Choroid plexus epithelial cell (primary cell): ENCODE data around the gene MKI67.

Experiments
- DNase-seq: peaks from one replicate; pipeline ENCODE4 v3.0.0-alpha.2; 2010; ENCODE audit warnings: low read depth
- H3K4me3 ChIP-seq: 2 replicates; pipeline ENCODE4 v1.5.1; 2011; ENCODE audit warnings: low read depth, mild to moderate bottlenecking, control low read depth, low read length, moderate library complexity
- TF ChIP-seq, protein P1 (sequence below): conservative IDR thresholded peaks from 2 replicates; pipeline ENCODE4 v1.5.1; 2011; ENCODE audit warnings: low read depth, mild to moderate bottlenecking, control low read depth, inconsistent platforms, low read length, moderate library complexity

Gene MKI67

DNA sequence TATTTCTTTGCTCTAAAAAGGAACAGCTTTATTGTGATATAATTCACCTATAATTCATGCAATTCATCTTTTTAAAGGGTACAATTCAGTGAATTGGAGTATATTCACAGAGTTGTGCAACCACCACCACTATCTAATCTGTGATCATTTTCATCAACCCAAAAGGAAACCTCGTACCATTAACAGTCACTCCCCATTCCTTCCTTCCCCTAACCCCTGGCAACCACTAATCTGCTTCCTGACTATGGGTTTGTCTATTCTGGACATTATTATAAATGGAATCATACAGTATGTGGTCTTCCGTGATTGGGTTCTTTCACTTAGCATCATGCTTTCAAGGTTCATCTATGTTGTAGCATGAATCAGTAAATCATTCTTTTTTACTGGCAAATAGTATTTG, 52.3 kb downstream of the MKI67 start:
- TF ChIP-seq, protein P1, sequence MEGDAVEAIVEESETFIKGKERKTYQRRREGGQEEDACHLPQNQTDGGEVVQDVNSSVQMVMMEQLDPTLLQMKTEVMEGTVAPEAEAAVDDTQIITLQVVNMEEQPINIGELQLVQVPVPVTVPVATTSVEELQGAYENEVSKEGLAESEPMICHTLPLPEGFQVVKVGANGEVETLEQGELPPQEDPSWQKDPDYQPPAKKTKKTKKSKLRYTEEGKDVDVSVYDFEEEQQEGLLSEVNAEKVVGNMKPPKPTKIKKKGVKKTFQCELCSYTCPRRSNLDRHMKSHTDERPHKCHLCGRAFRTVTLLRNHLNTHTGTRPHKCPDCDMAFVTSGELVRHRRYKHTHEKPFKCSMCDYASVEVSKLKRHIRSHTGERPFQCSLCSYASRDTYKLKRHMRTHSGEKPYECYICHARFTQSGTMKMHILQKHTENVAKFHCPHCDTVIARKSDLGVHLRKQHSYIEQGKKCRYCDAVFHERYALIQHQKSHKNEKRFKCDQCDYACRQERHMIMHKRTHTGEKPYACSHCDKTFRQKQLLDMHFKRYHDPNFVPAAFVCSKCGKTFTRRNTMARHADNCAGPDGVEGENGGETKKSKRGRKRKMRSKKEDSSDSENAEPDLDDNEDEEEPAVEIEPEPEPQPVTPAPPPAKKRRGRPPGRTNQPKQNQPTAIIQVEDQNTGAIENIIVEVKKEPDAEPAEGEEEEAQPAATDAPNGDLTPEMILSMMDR, result no peak
- no peak for DNase-seq
- H3K4me3 ChIP-seq, result no peak overlapping the region

DNA sequence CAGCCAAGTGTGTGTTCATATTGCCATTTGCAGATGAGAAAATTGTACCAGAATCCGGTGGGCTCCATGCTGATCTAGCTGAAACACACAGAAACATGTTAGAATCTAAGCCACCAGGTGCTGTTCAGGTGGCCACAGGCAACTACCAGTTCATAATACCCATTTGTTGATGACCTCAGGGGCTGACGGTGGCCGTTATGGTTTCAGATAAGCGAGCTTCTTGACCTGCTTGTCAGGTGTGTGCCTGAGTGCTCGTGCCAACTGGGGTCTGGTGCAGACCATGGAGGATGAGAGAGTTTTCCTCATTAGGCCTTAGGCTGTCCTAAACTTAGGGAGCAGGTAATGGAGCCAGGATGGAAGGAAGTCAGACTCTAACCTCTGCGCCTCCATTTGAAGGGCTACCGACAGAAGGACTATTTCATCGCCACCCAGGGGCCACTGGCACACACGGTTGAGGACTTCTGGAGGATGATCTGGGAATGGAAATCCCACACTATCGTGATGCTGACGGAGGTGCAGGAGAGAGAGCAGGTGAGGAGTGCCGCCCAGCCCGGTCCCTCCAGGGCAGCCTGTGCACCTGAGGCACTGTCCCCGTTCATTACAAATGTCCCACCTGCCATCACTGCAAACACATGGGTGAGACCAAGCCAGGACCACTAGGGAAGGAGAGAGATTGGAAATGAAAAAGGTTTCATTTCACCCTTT, 53.1 kb downstream of the MKI67 start:
- TF ChIP-seq, protein P1, result no peak
- DNase-seq, result no peak
- H3K4me3 ChIP-seq, result no peak overlapping the region

DNA sequence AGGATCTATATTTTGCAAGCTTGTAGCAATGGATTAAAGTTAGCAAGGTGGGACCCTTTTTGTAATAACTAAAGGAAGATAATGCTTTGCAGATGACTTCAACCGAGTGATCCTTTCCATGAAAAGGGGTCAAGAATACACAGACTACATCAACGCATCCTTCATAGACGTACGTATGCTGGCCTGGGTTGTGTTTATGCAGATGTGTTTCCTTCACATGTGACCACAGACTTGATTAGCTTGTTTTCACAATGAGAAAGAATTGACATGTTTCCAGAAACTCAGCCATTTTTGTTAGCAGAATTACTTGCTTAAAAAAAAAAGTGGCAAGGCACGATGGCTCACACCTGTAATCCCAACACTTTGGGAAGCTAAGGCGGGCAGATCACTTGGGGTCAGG, 54.2 kb downstream of the MKI67 start:
- TF ChIP-seq, protein P1, result no peak
- DNase-seq, result no peak
- H3K4me3 ChIP-seq, result no peak overlapping the region

DNA sequence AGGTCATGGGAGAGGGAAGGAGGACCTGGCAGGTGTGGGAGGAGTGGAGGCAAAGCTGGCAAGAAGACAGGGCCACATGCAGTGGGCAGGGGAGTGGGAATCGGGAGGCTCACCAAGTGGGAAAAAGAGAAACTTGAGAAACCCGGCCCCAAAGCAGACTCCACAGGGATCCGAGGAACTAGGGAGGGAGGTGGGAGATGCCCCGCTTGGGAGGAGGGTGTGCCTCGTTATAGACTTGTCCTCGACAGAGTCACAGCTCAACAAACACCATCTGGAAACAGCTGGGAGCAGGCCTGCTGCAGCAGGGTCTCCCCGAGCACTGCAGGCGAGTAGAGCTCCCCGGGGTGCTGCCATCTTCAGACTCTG, 54.8 kb downstream of the MKI67 start:
- TF ChIP-seq, protein P1, result no peak
- H3K4me3 ChIP-seq, result no peak overlapping the region
- no peak for DNase-seq

DNA sequence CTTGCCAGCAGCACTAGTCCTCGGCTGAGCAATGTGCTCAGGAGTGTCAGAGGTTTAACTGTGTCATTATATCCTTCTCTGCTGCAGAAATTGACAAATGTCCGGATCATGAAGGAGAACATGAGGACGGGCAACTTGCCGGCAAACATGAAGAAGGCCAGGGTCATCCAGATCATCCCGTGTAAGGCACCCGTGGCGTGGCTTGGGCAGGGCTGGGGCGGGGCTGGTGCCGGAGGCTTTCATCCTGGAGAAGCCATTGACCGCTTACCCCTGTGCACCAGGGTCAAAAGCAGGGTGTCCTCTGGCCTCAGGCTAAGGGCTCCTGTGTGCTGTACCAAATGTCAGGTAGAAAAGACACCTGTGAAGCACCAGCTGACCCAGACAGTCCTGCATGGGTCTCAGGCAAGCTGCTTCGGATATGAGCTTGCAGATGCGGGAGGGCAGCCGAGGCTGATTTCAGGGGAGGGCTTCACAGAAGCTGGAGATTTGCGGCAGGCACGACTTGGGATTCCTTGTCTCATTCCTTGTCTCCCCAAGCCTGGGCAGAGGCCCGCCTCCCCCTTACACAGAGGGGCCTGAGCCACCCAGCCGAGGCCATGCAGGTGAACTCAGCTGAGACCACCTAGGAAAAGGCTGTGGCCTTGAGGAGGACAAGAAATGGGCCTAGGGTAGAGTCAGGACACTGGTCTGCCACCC, 55.4 kb downstream of the MKI67 start:
- DNase-seq, result no peak
- TF ChIP-seq, protein P1, result no peak

DNA sequence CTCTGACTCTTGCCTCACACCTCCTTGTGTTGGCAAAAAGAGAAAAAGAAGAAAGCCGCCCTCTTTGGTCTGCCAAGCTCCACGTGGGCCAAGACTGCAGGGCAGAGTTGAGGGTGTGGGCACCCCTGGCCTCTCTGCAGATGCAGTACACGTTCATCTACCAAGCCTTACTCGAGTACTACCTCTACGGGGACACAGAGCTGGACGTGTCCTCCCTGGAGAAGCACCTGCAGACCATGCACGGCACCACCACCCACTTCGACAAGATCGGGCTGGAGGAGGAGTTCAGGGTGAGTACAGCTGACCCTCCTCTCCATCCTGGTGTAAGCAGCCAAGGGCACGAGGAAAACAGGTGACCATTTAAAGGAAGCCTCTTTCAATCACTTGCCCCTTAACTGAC, 56.1 kb downstream of the MKI67 start:
- TF ChIP-seq, protein P1, result no peak
- no peak overlapping the region for H3K4me3 ChIP-seq
- no peak for DNase-seq

More for the DNA sequence above, 55.4 kb downstream of the MKI67 start:
- no peak overlapping the region for H3K4me3 ChIP-seq

DNA sequence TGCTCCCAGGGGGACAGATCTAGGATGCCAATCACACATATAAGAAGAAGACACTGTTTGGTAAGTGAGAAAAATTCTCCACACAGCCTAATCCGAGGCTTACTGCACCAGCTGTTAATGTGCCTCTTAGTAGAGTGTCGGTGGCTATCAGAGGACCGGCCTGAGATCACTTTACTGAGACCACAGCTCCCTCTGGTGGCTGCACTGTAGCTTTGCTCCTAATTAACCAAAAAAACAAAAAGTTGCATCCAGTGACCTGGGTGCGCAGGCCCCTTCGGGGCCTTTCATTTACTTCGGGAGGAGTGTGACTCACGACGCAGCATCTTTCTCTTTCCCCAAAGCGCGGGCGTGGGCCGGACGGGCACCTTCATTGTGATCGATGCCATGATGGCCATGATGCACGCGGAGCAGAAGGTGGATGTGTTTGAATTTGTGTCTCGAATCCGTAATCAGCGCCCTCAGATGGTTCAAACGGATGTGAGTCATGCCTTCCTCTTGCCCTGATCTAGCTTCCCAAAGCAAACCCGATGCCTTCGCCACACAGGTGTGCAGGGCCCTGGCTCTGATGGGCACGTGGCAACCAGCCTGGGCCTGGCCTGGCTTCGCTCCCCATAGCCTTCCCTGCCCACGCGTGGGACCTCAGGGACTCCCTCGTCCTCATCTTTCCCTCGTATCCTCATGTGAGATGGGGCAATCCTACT, 56.7 kb downstream of the MKI67 start:
- DNase-seq, result peak; percentile 89
- no peak overlapping the region for H3K4me3 ChIP-seq
- TF ChIP-seq, protein P1, result peak; percentile 84
